ENCODE results near the gene KCNE4.

KCNE4 gene, protein sequence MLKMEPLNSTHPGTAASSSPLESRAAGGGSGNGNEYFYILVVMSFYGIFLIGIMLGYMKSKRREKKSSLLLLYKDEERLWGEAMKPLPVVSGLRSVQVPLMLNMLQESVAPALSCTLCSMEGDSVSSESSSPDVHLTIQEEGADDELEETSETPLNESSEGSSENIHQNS

DNA sequence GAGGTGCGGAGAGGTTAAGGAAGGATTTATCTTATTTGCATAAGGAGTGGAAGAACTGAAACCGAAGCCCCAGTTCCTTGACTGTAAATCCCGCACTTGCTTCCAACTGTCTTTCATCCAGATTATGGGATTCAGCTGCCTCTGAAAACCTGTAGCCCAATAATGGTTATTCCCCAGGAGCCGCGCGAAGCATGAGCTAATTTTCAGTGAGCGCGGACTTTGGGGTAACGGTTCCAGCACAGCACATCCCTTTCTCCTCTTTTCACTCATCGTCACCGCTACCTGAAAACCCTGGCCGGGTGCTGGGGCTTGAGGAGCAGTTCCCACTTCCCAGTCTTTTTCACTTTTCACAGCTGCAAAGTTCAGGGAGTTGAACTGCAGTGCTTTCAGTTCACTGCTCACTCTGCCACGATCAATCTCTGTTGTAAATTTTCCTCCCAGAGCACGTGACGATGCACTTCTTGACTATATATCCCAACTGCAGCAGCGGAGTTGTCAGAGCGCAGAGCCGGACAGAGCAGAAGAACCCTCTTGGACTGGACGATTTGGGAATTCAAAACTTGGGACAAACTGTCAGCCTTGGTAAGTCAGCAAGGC is at the start of gene KCNE4:
KCNE4 (plus strand) TSS at position 498 of the 597 bp plus-strand sequence. CDS start 641 bp downstream, outside the sequence.
- no peak for DNase-seq

DNA sequence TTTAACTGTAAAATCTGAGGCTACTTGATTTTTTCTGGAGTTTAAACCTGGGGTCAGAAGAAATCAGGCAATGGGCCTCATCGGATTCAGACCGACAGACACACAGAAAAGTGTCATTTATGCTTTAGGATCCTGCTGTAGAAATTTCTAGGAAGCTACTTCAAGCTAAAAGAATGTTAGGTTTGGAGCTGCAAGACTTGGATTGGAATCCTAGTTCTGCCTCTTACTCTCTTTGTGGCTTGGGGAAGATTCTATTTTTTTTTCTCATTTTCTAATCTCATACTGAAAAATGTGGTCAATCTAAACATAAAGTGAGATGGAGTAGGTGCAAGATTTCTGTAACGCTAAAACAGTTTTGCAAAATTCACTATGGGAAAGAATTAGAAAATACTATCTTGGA is 48.8 kb upstream of the KCNE4 start:
- no peak for DNase-seq

DNA sequence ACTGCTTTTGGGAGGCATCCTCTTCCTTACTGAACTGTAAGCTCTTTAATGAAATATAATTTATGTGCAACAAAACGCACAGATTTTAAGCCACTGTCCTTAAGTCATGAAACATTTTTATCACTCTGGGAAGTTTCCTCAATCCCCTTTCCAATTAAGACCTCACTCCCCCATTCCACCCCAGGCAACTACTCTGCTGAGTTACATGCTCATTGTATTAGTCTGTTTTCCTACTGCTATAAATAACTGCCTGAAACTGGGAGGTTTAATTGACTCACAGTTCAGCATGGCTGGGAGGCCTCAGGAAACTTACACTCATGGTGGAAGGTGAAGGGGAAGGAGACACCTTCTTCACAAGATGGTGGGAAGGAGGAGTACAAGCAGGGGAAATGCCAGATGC is 46.5 kb upstream of the KCNE4 start:
- DNase-seq: no peak

DNA sequence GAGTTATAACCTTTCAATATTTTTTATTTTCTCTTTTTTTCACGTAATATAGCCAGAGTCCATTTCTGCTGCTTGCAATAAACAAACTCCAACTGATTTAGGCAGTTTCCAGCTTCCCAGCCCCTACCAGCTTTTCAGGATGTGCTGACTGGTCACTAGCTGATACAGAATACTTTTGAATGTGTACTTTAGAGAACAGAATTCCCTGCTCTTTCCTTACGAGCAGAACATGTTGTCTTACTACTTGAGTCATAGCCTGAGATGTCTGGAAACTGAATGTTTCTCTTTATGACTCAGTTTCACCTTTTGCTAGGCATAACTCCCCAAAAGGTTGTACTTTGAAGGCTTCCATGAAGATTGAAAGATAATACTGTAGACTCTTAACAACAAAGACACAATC is 44.5 kb upstream of the KCNE4 start:
- DNase-seq: no peak

DNA sequence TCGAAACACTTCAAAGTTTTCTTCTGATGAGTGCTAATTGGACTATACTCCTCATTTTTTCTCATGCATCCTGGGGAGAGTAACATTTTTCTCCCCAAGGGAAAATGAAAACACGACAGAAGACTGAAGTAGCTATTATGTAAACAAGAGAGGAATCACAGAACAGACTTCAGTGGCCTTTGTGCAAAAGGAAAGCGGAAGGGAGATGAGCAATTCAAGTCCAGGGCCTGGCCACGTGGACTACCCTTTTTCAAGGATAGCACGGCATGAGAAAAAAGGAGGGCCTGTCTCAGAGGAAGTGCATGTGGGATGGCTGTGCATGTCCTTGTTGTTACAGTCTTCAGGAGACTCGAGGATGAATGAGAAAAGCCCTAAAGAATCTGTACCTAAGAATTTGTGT is 43.8 kb upstream of the KCNE4 start:
- DNase-seq: no peak

DNA sequence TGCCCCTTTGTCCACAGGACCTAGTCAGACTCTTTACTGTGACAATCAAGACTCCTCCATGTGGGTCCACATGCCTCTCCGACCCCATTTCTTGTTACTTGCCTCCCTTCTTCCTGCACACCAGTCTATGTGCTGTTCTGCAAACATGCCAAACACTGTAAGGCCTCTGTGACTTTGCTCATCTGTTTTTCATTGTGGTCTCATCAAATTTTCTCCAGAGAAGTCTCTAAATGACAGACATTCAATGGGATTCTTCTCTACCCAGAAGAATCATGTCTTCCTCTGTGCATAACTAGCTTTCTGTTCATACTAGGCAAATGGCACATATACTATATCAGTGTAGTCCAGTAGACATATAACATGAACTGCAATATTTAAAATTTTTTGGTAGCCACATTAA is 43.0 kb upstream of the KCNE4 start:
- DNase-seq: no peak

DNA sequence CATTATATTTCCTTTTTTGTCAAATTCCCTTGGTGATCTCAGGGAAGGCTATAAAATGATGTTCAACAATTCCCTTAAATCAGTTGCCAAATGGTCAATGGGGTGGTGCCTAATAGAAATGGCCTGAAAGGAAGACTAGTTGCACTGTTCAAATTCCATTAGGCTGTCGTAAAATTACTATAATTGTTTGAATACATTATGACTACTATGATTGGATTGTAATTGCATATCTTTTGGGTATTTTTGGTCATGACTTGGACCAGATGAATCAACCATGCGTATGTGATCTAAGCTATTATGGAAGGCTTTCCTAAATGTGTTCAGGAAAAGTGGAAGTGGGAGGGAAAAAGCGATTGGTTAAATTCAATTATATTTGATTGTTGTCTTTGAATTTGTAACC is 41.3 kb upstream of the KCNE4 start:
- no peak for DNase-seq

DNA sequence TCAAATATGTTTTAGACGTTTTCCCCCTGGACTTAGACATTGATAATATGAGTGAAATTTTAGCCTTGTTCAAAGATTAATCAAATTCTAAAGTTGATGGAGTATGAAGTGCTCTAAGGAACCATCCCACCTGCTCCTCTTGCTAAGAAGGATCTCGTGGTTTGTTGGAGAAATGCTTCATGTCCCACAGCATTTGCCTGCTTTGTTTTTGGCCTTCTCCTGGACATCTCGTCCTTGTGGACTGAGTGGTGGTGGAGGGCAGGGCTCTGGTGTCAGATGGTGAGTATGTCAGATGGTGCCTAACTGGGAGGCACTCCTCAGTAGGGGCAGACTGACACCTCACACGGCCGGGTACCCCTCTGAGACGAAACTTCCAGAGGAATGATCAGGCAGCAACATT is 39.7 kb upstream of the KCNE4 start:
- no peak for DNase-seq

DNA sequence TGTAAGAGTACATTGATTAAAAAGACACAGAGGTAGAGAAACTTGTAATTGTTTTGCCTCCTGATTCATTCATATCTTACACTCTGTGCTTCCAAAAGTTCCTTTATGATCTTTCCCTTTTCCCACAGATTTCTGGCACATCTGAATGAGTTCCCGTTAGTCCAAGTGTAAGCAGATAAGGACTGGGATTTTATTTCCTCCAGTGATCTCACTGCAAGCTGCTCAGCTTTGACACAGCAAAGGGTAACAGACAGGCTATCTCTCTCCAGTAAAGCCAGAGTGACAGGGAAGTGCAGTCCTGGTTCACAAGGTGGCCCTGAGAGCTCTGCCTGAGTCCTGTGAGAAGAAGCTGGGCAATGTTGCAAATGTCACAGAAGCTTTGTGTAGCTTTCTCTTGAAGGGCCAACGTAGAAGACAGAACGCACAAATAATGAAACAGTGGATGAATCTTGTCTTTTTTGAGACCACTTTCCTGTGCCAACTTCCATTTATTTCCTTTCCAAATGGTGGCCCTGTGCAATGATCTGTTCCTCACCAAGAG is 32.5 kb upstream of the KCNE4 start:
- no peak for DNase-seq

DNA sequence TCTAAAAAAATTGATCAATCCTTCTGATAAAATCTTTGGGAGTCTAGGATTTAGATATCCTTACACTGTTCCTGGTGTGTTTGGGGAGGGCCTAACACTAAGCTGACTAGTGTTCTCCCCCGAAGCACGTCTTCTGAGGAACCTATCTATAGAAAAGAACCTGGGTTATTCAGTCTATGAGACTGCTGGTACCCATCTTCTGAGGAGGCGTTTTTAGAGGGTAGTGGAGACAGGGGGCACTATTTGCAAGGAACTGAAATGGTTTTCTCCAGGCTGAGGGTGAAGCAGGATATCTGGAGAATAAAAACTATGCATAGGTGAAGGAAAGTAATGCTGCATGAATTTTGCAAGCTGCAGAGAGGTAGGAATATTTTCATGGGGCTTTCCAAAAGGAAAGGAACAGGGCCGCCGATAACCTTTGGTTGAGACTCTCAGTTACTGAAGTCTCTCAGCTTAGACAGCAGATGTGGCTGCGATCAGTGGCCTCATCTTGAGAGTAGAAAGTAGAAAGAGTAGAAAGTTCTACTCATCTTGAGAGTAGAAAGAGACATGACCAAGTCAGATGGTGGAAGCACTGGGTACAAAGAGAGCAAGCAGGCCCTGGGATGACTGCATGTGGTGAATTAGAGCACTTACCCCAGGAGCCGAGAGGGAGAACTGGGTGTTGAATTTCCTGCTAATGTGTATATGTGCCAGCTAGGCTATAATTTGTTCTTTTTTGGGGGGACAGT is 31.8 kb upstream of the KCNE4 start:
- DNase-seq: no peak

DNA sequence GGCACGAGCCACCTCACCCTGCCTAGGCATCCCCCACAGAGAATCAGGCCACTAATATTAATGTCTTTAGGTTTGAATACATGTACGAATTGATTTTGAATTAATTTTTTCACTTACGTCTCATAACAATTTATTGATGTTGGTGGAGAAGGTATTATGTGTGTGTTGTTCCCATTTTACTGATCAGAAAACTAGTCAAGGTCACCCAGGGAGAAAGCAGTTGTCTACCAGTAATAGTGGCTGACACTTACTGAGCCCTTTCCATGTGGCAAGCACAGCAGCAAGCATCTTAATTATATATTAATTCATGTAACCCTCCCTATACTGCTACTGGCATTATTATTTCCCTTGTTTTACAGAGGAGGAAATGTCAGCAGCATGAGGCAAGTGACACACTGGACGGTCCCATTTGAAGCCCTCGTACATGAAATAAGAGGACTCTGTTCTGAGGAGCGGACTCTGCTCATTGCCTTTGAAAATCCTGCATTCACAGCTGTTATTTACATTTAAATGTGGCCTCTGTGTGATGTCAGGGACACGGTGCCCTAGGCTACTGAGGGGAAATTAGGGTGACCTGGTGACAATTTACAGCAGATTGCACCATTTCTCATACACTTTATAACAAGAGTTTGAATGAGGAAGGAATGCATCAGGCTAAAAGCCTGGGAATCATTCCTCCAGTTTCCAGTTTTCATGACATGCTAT is 30.9 kb upstream of the KCNE4 start:
- DNase-seq: no peak

DNA sequence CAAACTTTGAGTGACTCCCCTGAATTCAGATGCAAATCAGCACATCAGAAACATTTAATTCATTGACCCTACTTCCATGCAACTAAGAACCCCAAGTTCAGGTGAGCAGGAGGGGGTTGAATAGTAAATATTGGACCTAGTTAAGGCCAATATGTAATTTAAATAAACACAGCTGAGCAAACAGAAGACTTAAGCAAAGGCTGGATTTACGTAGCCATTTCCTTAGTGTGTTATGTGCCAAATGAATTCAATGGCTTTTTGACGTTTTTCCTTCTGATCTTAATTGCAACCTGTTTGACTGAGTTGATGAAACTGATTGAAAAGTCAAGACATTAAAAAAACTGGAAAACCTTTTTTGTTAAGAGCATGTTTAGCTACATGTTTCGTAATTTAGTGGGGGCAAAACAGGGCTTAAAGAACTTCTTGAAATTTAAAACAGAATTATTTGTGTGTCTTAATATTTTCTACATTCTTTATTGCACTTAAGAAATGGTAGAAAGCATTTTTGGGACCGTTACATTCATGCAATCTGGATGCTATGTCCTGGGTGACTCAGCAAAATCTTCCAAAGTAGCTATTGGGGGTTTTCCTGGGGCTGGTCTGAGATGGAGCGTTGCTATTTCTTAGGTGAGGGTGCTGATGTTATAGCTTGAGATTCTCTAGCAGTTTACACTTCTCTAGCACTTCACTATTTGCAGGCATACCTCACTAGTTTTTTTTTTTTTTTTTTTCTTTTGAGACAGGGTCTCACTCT is 25.5 kb upstream of the KCNE4 start:
- no peak for DNase-seq

DNA sequence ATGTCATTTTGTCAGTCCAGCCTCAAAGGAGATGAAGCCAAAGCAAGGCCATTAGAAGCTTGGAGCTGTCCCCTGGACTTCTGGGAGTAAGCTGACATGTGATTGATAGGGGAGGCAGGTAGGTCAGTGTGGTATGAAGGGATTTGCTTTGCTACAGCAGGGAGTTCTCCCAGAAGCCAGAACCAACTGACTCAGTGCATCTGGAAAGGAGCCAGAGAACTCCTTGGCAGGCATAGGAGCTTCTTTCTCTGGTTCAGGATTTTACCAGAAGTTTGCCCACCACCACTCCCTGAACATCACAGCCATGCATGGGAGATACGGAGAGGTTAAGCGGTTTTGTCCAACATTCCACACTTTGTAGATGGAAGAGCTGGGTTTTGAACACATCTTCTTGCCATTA is 24.5 kb upstream of the KCNE4 start:
- no peak for DNase-seq

DNA sequence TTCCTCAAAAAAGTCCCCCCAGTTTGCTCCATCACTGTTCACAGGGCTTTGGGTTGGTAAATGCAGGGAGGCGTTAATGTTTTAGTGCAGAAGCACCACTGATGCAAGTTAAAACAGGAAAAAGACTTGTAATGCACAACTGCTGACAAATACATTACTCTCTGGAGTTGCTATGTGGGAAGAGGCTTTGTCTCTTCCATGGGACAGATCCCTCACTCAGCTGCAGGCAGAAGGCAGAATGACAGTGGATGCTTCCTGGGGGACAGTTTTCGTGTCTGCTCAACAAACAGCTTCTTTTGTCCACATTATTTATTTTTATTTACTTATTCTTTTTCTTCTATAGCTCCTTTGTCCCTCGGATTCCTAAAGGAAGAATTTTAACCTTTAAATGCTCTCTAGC is 22.7 kb upstream of the KCNE4 start:
- no peak for DNase-seq

DNA sequence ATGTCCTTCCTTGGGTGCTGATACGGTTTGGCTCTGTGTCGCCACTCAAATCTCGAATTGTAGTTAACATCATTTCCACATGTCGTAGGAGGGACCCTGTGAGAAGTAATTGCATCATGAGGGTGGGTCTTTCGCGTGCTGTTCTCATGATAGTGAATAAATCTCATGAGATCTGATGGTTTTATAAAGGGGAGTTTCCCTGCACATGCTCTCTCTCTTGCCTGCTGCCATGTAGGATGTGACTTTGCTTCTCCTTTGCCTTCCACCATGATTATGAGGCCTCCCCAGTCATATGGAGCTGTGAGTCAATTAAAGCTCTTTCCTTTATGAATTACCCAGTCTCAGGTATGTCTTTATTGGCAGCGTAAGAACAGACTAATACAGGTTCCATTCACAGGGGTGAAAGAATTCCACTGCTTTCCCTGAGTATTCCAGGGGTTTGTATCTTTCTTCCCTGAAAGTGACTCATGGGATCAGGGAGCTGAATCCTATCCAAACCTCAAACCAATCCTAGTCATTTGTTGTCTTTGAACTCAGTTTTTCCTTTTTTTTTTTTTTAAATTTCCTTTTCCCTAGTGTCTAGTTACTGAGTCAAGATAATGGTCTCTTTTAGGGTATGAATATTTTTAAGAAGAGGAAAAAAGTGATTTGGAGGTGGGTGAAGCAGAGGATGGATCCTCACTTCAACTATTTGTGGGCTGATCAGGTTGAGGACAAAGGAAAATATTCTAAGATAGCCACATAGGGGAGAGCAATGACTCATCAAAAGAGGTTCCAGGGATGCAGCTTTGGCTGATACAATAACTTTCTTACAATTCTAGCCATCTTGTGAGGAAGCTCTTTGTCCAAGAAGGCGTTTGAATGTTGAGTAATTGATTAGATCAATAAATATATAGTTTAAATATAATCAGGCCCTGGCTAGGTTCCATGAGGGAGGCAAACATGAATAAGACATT is 19.5 kb upstream of the KCNE4 start:
- DNase-seq: no peak

DNA sequence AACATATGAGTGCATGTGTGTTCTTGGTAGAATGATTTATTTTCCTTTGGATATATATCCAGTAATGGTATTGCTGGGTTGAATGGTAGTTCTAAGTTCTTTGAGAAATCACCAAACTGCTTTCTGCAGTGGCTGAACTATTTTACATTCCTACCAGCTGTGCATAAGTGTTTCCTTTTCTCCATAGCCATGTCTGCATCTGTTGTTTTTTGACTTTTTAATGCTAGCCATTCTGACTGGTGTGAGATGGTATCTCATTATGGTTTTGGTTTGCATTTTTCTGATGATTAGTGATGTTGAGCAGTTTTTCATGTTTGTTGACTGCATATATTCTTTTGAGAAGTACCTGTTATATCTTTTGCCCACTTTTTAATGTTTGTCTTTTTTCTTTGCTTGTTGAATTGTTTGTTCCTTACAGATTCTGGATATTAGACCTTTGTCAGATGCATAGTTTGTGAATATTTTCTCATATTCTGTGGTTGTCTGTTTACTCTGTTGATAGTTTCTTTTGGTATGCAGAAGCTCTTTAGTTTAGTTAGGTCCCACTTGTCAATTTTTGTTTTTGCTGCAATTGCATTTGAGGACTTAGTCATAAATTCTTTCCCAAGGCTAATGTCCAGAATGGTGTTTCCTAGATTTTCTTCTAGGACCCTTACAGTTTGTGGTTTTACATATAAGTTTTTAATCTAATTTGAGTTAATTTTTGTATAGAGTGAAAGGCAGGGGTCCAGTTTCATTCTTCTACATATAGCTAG is 17.6 kb upstream of the KCNE4 start:
- no peak for DNase-seq

DNA sequence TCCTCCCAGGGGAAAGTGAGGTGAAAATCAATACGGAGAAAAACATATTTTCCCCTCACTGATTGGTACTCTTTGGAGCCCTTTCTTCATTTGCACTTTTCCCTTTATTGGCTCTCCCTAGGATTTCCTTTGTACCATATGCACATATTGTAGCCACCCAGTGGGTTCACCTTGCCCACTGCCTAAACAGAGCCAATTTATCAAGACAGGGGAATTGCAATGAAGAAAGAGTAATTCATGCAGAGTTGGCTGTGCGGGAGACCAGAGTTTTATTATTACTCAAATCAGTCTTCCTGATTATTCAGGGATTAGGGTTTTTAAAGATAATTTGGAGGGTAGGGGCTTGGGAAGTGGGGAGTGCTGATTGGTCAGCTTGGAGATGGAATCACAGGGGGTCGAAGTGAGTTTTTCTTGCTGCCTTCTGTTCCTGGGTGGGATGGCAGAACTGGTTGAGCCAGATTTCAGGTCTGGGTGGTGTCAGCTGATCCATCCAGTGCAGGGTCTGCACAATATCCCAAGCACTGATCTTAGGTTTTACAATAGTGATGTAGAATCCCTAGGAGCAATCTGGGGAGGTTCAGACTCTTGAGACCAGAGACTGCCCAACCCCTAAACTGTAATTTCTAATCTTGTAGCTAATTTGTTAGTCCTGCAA is 15.1 kb upstream of the KCNE4 start:
- DNase-seq: no peak

DNA sequence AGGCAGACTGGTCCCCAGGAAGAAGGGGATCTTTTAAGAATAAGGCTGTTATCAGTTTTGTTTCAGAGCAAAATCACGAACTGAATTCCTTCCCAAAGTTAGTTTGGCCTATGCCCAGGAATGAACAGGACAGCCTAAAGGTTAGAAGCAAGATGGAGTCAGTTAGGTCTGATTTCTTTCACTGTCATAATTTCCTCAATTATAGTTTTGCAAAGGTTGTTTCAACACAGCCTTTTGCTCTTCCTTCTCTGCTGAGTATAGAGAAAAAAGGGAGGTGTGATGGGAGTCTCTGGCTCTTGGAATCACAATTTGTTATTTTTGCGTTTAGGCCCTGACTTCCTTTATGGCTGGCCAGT is 14.6 kb upstream of the KCNE4 start:
- no peak for DNase-seq

DNA sequence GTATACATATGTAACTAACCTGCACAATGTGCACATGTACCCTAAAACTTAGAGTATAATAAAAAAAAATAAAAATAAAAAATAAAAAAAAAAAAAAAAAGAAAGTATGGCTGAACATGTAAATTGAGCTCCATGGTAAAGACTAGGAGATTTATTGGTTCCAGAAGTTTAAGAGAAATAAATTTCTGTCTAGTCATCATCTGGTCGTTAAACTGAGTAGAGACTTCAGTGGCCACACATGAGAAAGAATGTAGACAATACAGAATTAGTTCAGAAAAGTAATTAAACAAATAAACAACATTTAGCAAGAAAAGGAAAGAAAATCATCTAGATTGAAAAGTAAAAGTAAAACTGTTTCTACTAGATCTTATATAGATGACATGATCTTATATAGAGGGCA is 12.4 kb upstream of the KCNE4 start:
- no peak for DNase-seq

DNA sequence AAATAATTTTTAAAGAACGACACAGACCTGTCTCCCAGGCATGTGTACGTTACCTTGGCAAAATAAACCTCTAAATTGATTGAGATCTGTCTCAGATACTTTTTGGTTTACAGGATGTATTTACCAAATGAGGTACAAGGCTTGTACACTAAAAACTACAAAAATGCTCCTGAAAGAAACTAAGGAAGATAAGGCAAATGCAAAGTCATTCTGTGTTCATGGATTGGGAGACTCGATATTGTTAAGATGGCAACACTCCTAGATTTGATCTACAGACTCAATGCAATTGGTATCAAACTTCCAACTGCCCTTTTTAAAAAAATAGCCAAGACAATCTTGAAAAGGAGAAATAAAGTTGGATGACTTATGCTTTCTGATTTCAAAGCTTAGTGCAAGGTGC is 11.5 kb upstream of the KCNE4 start:
- DNase-seq: no peak
